ENCODE data around the gene FARS2. TPM values are rescaled to one million over a fixed set of nuclear protein-coding genes. Genes with fewer than 3 reads are reported as not detected.

Gene FARS2
- total RNA-seq, 4 donors from 2014 or later: 2.6 to 21.9 (median 15.0) TPM

DNA sequence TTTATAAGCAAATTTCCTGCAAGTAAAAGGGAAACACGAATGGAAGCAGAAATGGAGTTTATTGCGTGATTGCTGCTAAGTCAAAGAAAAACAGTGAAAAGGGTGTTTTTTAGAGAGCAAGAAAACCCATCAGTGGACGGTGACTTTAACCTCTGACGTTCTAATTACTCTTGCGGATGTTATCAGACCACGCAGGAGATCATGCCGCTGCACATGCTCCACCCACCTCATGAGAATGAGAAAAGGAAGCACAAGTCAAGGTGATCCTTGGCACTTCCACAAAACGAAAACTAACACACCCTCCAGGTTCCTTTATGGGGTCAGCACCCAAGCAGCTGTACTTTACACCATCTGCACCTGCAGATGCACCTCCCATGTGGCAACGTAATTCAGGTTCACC, 45.5 kb upstream of the FARS2 start:
- H3K27ac ChIP-seq: no peak overlapping the region
- in situ Hi-C loops (cut with MboI; ENCODE audit: low pct_ligation_motif_present in 1 of 4, low pct_unique_long_range_greater_than_20kb in 1 of 4, low sequenced_read_pairs in 3 of 4) (no loop called here), intact Hi-C loops (cut with DNase I; ENCODE audit: low total_unique reads) (no loop called here)
- no peaks in the 10 kb centered on the region for H3K27me3 ChIP-seq
- peak; percentile 10 for DNase-seq
- peaks cover 0 to 12% (median 0%) of the 10 kb centered on the region in 4 donors for H3K4me1 ChIP-seq
- no peak overlapping the region for H3K4me3 ChIP-seq
- H3K36me3 ChIP-seq: no peaks in the 10 kb centered on the region
- H3K9me3 ChIP-seq: no peaks in the 10 kb centered on the region
- no peak for TF ChIP-seq CTCF (IDR thresholded peaks at IDR 0.05)
- WGBS, 2 donors (ENCODE audit: low coverage in 1 of 2): 60 to 71% methylated on average over 7 to 9 of the region's 9 CpGs

DNA sequence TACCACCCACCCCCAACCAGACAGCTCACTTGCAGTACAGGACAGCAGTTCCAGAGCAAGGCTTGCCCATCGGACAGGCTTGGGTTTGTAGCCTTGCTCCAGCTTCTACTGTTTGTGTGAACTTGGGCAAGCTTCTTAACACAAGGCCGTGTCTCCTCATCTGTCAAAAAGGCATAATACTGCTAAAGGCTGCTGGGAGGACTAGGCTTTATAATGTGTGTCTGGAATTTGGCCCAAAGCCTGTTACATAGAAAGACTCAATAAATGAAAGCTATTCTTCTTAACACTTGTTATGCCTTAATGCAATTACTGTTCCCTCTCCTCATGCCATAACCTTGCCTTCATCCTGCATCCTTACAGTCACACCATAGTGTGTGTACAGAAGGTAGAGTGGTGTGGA, 44.0 kb upstream of the FARS2 start:
- WGBS, 2 donors (ENCODE audit: low coverage in 1 of 2): 83% methylated on average over 2 of the region's 2 CpGs; no CpG with 5 or more reads in 1 of the 2 donors
- H3K9me3 ChIP-seq: no peaks in the 10 kb centered on the region
- H3K27me3 ChIP-seq: no peaks in the 10 kb centered on the region
- H3K4me1 ChIP-seq: peaks cover 0 to 12% (median 0%) of the 10 kb centered on the region in 4 donors
- no peak overlapping the region for H3K4me3 ChIP-seq
- in situ Hi-C loops (cut with MboI; ENCODE audit: low pct_ligation_motif_present in 1 of 4, low pct_unique_long_range_greater_than_20kb in 1 of 4, low sequenced_read_pairs in 3 of 4) (no loop called here), intact Hi-C loops (cut with DNase I; ENCODE audit: low total_unique reads) (no loop called here)
- H3K36me3 ChIP-seq: no peaks in the 10 kb centered on the region
- H3K27ac ChIP-seq: no peak overlapping the region
- no peak for DNase-seq
- TF ChIP-seq POLR2AphosphoS5 (IDR thresholded peaks at IDR 0.05) (no peak), EP300 (IDR thresholded peaks at IDR 0.05; ENCODE audit: low read depth) (no peak), CTCF (IDR thresholded peaks at IDR 0.05) (no peak), POLR2A (IDR thresholded peaks at IDR 0.05) (no peak)

DNA sequence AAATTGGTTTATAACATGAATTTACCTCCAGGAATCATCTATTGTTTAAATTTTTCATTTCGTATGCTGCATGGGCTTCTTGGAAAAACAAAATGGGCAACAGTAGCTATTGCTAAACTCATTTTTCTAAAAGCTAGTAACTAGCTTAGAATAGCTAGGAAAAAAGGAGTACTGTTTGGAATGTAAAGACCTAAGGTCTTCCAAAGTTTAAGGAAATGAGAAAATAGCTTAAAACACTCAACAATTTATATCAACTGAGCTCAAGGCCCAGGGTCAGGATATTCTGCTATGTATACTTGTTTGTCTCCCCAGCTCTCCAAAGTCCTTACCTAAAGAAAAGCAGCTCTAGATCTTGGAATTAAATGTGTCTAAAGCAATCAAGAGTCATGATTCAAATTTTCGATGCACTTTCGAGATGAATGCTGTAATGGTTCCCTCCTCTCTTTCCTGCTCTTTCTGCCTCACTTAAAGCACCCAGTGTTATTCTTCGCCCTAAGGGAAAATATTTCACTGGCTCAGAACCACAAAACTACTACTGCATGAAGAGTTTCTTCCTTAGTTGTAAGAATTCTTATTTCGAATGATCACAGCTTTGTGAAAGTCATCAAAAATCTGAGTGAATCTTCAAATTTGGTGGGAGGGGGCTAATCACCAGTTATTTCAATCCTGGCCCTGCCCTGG, 42.2 kb upstream of the FARS2 start:
- H3K27ac ChIP-seq: no peak overlapping the region
- no peak overlapping the region for H3K4me3 ChIP-seq
- no peaks in the 10 kb centered on the region for H3K9me3 ChIP-seq
- in situ Hi-C loops (cut with MboI; ENCODE audit: low pct_ligation_motif_present in 1 of 4, low pct_unique_long_range_greater_than_20kb in 1 of 4, low sequenced_read_pairs in 3 of 4): no loop called here
- peaks cover 0 to 12% (median 0%) of the 10 kb centered on the region in 4 donors for H3K4me1 ChIP-seq
- intact Hi-C loops (cut with DNase I; ENCODE audit: low total_unique reads): no loop called here
- TF ChIP-seq POLR2AphosphoS5 (IDR thresholded peaks at IDR 0.05) (no peak), EP300 (IDR thresholded peaks at IDR 0.05; ENCODE audit: low read depth) (no peak), CTCF (IDR thresholded peaks at IDR 0.05) (no peak), POLR2A (IDR thresholded peaks at IDR 0.05) (no peak)
- no peaks in the 10 kb centered on the region for H3K27me3 ChIP-seq
- no peak for DNase-seq
- WGBS, 2 donors (ENCODE audit: low coverage in 1 of 2): 80 to 85% methylated on average over 5 of the region's 5 CpGs
- no peaks in the 10 kb centered on the region for H3K36me3 ChIP-seq

DNA sequence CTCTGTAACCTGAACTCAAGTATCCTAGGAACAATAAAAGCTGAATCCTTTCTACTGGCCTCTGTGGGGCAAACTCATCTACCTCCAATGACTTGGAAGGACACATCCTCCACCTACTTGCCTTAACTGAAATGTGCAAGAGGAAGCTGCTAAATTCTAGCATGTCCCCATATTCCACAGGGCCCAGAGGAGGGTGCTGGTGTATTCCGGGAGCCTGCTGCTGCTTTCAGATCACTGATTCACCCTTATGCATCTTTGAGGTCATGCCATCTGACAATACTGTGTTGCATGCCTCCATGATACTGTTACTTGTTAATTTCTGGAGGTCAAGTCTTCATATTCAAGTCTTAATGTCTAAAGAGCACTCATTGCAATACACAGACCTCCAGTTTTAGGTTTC, 40.9 kb upstream of the FARS2 start:
- H3K4me1 ChIP-seq: peaks cover 0 to 2% (median 0%) of the 10 kb centered on the region in 4 donors
- no peak for TF ChIP-seq POLR2A (IDR thresholded peaks at IDR 0.05)
- TF ChIP-seq EP300 (IDR thresholded peaks at IDR 0.05; ENCODE audit: low read depth): no peak
- no peak for TF ChIP-seq CTCF (IDR thresholded peaks at IDR 0.05)
- no peak for TF ChIP-seq POLR2AphosphoS5 (IDR thresholded peaks at IDR 0.05)
- no peak for DNase-seq
- H3K9me3 ChIP-seq: no peaks in the 10 kb centered on the region
- H3K4me3 ChIP-seq: no peak overlapping the region
- WGBS, 2 donors (ENCODE audit: low coverage in 1 of 2): 83 to 85% methylated on average over 1 of the region's 1 CpG
- in situ Hi-C loops (cut with MboI; ENCODE audit: low pct_ligation_motif_present in 1 of 4, low pct_unique_long_range_greater_than_20kb in 1 of 4, low sequenced_read_pairs in 3 of 4) (no loop called here), intact Hi-C loops (cut with DNase I; ENCODE audit: low total_unique reads) (no loop called here)
- no peaks in the 10 kb centered on the region for H3K36me3 ChIP-seq
- H3K27me3 ChIP-seq: no peaks in the 10 kb centered on the region
- no peak overlapping the region for H3K27ac ChIP-seq

Measured in transverse colon (tissue), 4 donors.